Renal cortical epithelial cell (primary cell): ENCODE results near the gene ZBTB5. TPM values are rescaled to one million over a fixed set of nuclear protein-coding genes. Genes with fewer than 3 reads are reported as not detected.
"Not testable (repeated sequence)": the region's sequence is repeated elsewhere in the genome, so short reads cannot be mapped to it uniquely, and the experiment has no call there.

ENCODE experiments used
- DNase-seq: peaks from one replicate; pipeline ENCODE4 v3.0.0-alpha.2; 2011; ENCODE audit warnings: low read depth
- total RNA-seq: library from RNA; depleted of rRNA; stranded (reverse); fragments of >200 nt; gene quantifications from 2 replicates; pipeline ENCODE4 v1.2.3, GENCODE V29; 2014

ZBTB5 gene
- 8.3 and 21.3 TPM in 2 replicates for total RNA-seq

- peak; percentile 100 for DNase-seq
Observed at GRCh38 chr9:37465249-37466036, at the start of gene ZBTB5. Gene ZBTB5, minus strand, starts transcription at chr9:37465450. Its CDS starts 22,899 bp downstream, at chr9:37442551.

GRCh38 chr9:37514999-37515398 lies 49.7 kb upstream of the ZBTB5 start:
- no peak for DNase-seq

GRCh38 chr9:37514415-37514814 lies 49.2 kb upstream of the ZBTB5 start:
- not testable (repeated sequence) for DNase-seq

GRCh38 chr9:37512437-37512836 lies 47.2 kb upstream of the ZBTB5 start:
- no peak for DNase-seq

- DNase-seq: no peak
Observed at GRCh38 chr9:37511016-37512010, 46.1 kb upstream of the ZBTB5 start.

GRCh38 chr9:37510053-37510452 lies 44.8 kb upstream of the ZBTB5 start:
- not testable (repeated sequence) for DNase-seq

GRCh38 chr9:37509536-37509935 lies 44.3 kb upstream of the ZBTB5 start:
- DNase-seq: no peak

- no peak for DNase-seq
Observed at GRCh38 chr9:37508834-37509206, 43.6 kb upstream of the ZBTB5 start.

GRCh38 chr9:37508135-37508833 lies 43.0 kb upstream of the ZBTB5 start:
- peak; percentile 37 for DNase-seq

- no peak for DNase-seq
Observed at GRCh38 chr9:37507566-37508134, 42.4 kb upstream of the ZBTB5 start.

GRCh38 chr9:37504605-37505004 lies 39.4 kb upstream of the ZBTB5 start:
- DNase-seq: no peak

- no peak for DNase-seq
Observed at GRCh38 chr9:37503736-37504135, 38.5 kb upstream of the ZBTB5 start.

- DNase-seq: no peak
Observed at GRCh38 chr9:37501957-37502596, 36.8 kb upstream of the ZBTB5 start.

- no peak for DNase-seq
Observed at GRCh38 chr9:37499297-37499696, 34.0 kb upstream of the ZBTB5 start.

- DNase-seq: no peak
Observed at GRCh38 chr9:37498457-37498856, 33.2 kb upstream of the ZBTB5 start.

GRCh38 chr9:37497320-37497719 lies 32.1 kb upstream of the ZBTB5 start:
- no peak for DNase-seq

- DNase-seq: no peak
Observed at GRCh38 chr9:37496020-37496419, 30.8 kb upstream of the ZBTB5 start.

- DNase-seq: no peak
Observed at GRCh38 chr9:37495571-37495970, 30.3 kb upstream of the ZBTB5 start.

- DNase-seq: no peak
Observed at GRCh38 chr9:37491939-37492338, 26.7 kb upstream of the ZBTB5 start.

- peak; percentile 24 for DNase-seq
Observed at GRCh38 chr9:37486616-37487548, 21.6 kb upstream of the ZBTB5 start.
